Naive thymus-derived CD4-positive, alpha-beta T cell (primary cell): ENCODE results near the gene ATG13. TPM values are rescaled to one million over a fixed set of nuclear protein-coding genes. Genes with fewer than 3 reads are reported as not detected.
"Not testable (repeated sequence)": the region's sequence is repeated elsewhere in the genome, so short reads cannot be mapped to it uniquely, and the experiment has no call there.

Source experiments
- ATAC-seq: fragments of 150-1000 bp; cut with Tn5 transposase; 2 replicates; pipeline ENCODE4 v1.10.0; 2021; ENCODE audit warnings: mild to moderate bottlenecking, moderate library complexity
- CTCF ChIA-PET: fragments of 350-600 bp; sonication (Branson Sonifier 250); formaldehyde crosslinking; loops from one replicate; lab custom pipeline; 2021; ENCODE audit warnings: antibody characterized with exemption; lab: Charles Lee
- POLR2A ChIA-PET: fragments of 350-600 bp; sonication (Branson Sonifier 250); formaldehyde crosslinking; loops from one replicate; lab custom pipeline; 2021; ENCODE audit warnings: antibody characterized with exemption, inconsistent platforms; lab: Charles Lee
- DNase-seq, 9 donors: peaks; one replicate each; pipeline versions ENCODE4 v3.0.0 to v3.0.0-alpha.2; 2020 to 2022; ENCODE audit warnings: mixed read lengths in 1 of 9
- H3K27ac ChIP-seq: one replicate; pipeline ENCODE4 v1.7.0; 2013; ENCODE audit warnings: mild to moderate bottlenecking, low read depth, low read length, moderate library complexity
- H3K27me3 ChIP-seq, 2 donors: one replicate each; pipeline ENCODE4 v1.7.0; 2013; ENCODE audit warnings: low read length in 2 of 2, mild to moderate bottlenecking in 2 of 2, moderate library complexity in 2 of 2; ENCODE audit not compliant: control insufficient read depth in 2 of 2, insufficient read depth in 2 of 2
- H3K36me3 ChIP-seq, 3 experiments: 1 replicate in 2 of 3; 2 replicates in 1 of 3; pipeline ENCODE4 v1.7.0; 2013; ENCODE audit warnings: low read length in 3 of 3, mild to moderate bottlenecking in 3 of 3, moderate library complexity in 1 of 3; ENCODE audit not compliant: insufficient read depth in 3 of 3, control insufficient read depth in 2 of 3
- H3K4me1 ChIP-seq, 2 donors: one replicate each; pipeline ENCODE4 v1.7.0; 2013; ENCODE audit warnings: low read length in 2 of 2, mild to moderate bottlenecking in 2 of 2, moderate library complexity in 1 of 2; ENCODE audit not compliant: control insufficient read depth in 2 of 2, insufficient read depth in 2 of 2
- H3K4me3 ChIP-seq: 2 replicates; pipeline ENCODE4 v1.7.0; 2013; ENCODE audit warnings: mild to moderate bottlenecking, low read length
- H3K9me3 ChIP-seq, 3 experiments: 1 replicate in 2 of 3; 2 replicates in 1 of 3; pipeline ENCODE4 v1.7.0; 2013; ENCODE audit warnings: low read length in 3 of 3; ENCODE audit not compliant: control insufficient read depth in 2 of 3
- H3K27ac Mint-ChIP-seq, 9 donors: one replicate each; pipeline ENCODE4 v1.8.0; 2020 to 2022; ENCODE audit warnings: mixed read lengths in 9 of 9, mild to moderate bottlenecking in 8 of 9, moderate library complexity in 5 of 9, inconsistent platforms in 2 of 9
- H3K27me3 Mint-ChIP-seq, 5 donors: one replicate each; pipeline ENCODE4 v1.8.0; 2021 to 2022; ENCODE audit warnings: mixed read lengths in 5 of 5, mild to moderate bottlenecking in 1 of 5
- H3K36me3 Mint-ChIP-seq, 5 donors: one replicate each; pipeline ENCODE4 v1.8.0; 2020 to 2022; ENCODE audit warnings: mixed read lengths in 5 of 5, mild to moderate bottlenecking in 3 of 5, inconsistent platforms in 1 of 5
- H3K4me1 Mint-ChIP-seq, 7 donors: one replicate each; pipeline ENCODE4 v1.8.0; 2020 to 2022; ENCODE audit warnings: mixed read lengths in 7 of 7, mild to moderate bottlenecking in 3 of 7, inconsistent platforms in 1 of 7
- H3K4me3 Mint-ChIP-seq, 10 donors: one replicate each; pipeline ENCODE4 v1.8.0; 2020 to 2022; ENCODE audit warnings: mild to moderate bottlenecking in 10 of 10, mixed read lengths in 10 of 10, moderate library complexity in 6 of 10, inconsistent platforms in 2 of 10
- H3K9me3 Mint-ChIP-seq, 11 donors: one replicate each; pipeline ENCODE4 v1.8.0; 2020 to 2022; ENCODE audit warnings: mixed read lengths in 11 of 11, mild to moderate bottlenecking in 4 of 11, inconsistent platforms in 1 of 11, moderate library complexity in 1 of 11
- intact Hi-C, 2 donors: fragments of 100-400 bp; cut with micrococcal nuclease; formaldehyde crosslinking; loops; one replicate each; pipeline ENCODE4 v1.15.1; 2023
- polyA plus RNA-seq, 2 donors: library from polyadenylated mRNA; unstranded; fragments of 300-500 nt; fragmentation: Illumina TruSeq; gene quantifications; one replicate each; pipeline ENCODE4 v1.2.3, GENCODE V29; 2021
- total RNA-seq, 6 experiments: library from RNA in 5 of 6; stranded (reverse) in 5 of 6; gene quantifications; 1 replicate in 5 of 6; 2 replicates in 1 of 6; pipeline ENCODE4 v1.2.3 and lab custom pipeline; 2021 to 2026

Gene ATG13
- total RNA-seq (100 to 1,000 TPM in 2 of 5 experiments, 10 to 100 TPM in 3; 70.0 to 114 (median 96.8) TPM), polyA plus RNA-seq (10 to 100 TPM; 75.9 to 77.5 TPM), total RNA-seq (lab: John Stamatoyannopoulos, UW) (113 reads per million, percentile 86 among the genes with 10 or more reads in this experiment)

- ATAC-seq (peak; percentile 96), DNase-seq (peak; percentile 89 to 95 (median 94))
- Mint-ChIP-seq H3K9me3 (peaks cover 0 to 5% (median 0%) of the 10 kb centered on the region in 11 donors), H3K36me3 (peaks cover 0 to 13% (median 9%) of the 10 kb centered on the region in 5 donors), H3K4me3 (peak within 1 kb of the TSS; percentile 93 to 99 (median 96)), H3K4me1 (peaks cover 26 to 55% (median 42%) of the 10 kb centered on the region in 7 donors), H3K27me3 (no peaks in the 10 kb centered on the region), H3K27ac (peak within 1 kb of the TSS; percentile 95 to 100 (median 99))
- H3K4me1 ChIP-seq: peaks cover 17 to 27% of the 10 kb centered on the region in 2 donors
- H3K4me3 ChIP-seq: peak within 1 kb of the TSS; percentile 99
- peaks cover 0 to 14% (median 4%) of the 10 kb centered on the region in 3 experiments for H3K36me3 ChIP-seq
- intact Hi-C loops: loop anchor here (1.0 to 10.0 kb wide), 24 partner anchors 23 to 1149 kb away; partner anchors contain the start of genes AMBRA1 (in 2 of the 2), ARHGAP1 (in 2 of the 2), DGKZ (in 2 of the 2) and CELF1 (in 1 of the 2)
- peak within 1 kb of the TSS; percentile 100 for H3K27ac ChIP-seq
- no peaks in the 10 kb centered on the region for H3K27me3 ChIP-seq
- no peaks in the 10 kb centered on the region for H3K9me3 ChIP-seq
- CTCF ChIA-PET: interaction anchor here (0.7 to 1.6 kb wide), 9 partner anchors 16 to 377 kb away, joined by 3 to 5 read pairs (median 3); partner anchors contain the start of gene AMBRA1
- POLR2A ChIA-PET: interaction anchor here (0.5 to 2.9 kb wide), 20 partner anchors 8 to 771 kb away, joined by 3 to 21 read pairs (median 3); partner anchors contain the start of genes AMBRA1, ARHGAP1, DGKZ and ZNF408
These were observed at the start of gene ATG13, which contains the start of gene HARBI1 for GRCh38 chr11:46617134-46617971. ATG13 (plus strand) TSS chr11:46617553; CDS start chr11:46644292, 26,739 bp downstream. HARBI1 (minus strand) TSS chr11:46617227; CDS start chr11:46616237, 990 bp downstream.

DNA sequence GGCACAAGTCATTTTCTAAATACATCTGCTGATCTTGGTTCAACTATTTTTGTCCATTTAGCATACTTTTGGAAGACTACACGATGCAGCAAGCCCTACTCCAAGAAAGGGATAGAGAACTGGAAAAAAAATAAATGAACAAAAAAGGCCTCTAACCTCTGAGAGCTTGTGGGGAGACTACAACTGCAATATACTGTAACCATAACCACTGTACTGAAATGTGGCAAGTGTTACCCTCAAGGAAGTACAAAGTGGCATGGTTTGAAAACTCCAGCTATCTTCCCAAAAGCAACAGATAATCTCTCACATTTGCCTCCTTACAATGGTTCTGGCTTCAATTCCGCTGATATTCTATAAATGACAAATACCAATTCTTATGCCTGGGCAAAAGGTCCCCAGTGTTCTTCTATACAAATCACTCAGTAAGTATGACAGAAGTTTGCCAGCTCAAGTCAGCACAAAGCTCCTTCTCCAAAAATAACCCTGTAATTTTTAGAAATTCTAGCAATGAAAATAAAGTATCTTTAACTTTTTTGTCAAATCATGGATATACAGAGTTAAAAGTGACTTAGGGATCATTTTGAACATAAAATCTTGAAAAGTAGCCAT, 46.5 kb upstream of the ATG13 start:
- DNase-seq: no peak
- no peaks in the 10 kb centered on the region for H3K27me3 Mint-ChIP-seq
- POLR2A ChIA-PET: interaction anchor here (0.7 kb wide), 1 partner anchor 21 kb away, joined by 4 read pairs; no protein-coding TSS in a partner anchor
- H3K4me1 ChIP-seq: peaks cover 0 to 7% of the 10 kb centered on the region in 2 donors
- H3K4me3 ChIP-seq: no peak overlapping the region
- no peaks in the 10 kb centered on the region for H3K27me3 ChIP-seq
- H3K27ac ChIP-seq: no peak overlapping the region
- H3K9me3 Mint-ChIP-seq: peaks cover 0 to 7% (median 0%) of the 10 kb centered on the region in 11 donors
- H3K36me3 Mint-ChIP-seq: peaks cover 0 to 17% (median 10%) of the 10 kb centered on the region in 5 donors
- peaks cover 0 to 6% (median 0%) of the 10 kb centered on the region in 3 experiments for H3K36me3 ChIP-seq
- peak overlapping the region in 2 of 9 donors; percentile 53 to 72 for H3K27ac Mint-ChIP-seq
- CTCF ChIA-PET: interaction anchor here (0.8 kb wide), 1 partner anchor 32 kb away, joined by 3 read pairs; no protein-coding TSS in a partner anchor
- H3K9me3 ChIP-seq: no peaks in the 10 kb centered on the region
- ATAC-seq: no peak
- no peak overlapping the region for H3K4me3 Mint-ChIP-seq
- peaks cover 7 to 38% (median 27%) of the 10 kb centered on the region in 7 donors for H3K4me1 Mint-ChIP-seq
- intact Hi-C loops: no loop called here

- H3K36me3 ChIP-seq: peaks cover 0 to 6% (median 0%) of the 10 kb centered on the region in 3 experiments
- ATAC-seq (no peak), DNase-seq (no peak)
- no peak overlapping the region for H3K27ac ChIP-seq
- H3K27me3 Mint-ChIP-seq: no peaks in the 10 kb centered on the region
- H3K9me3 ChIP-seq: no peaks in the 10 kb centered on the region
- ChIA-PET CTCF (no interaction called here), POLR2A (interaction anchor here (0.7 kb wide), 1 partner anchor 13 kb away, joined by 3 read pairs; no protein-coding TSS in a partner anchor)
- H3K27ac Mint-ChIP-seq: peak overlapping the region in 3 of 9 donors; percentile 37 to 43 (median 41)
- peaks cover 0 to 7% of the 10 kb centered on the region in 2 donors for H3K4me1 ChIP-seq
- H3K4me1 Mint-ChIP-seq: peaks cover 26 to 56% (median 35%) of the 10 kb centered on the region in 7 donors
- no peak overlapping the region for H3K4me3 Mint-ChIP-seq
- H3K36me3 Mint-ChIP-seq: peaks cover 0 to 26% (median 16%) of the 10 kb centered on the region in 5 donors
- no peaks in the 10 kb centered on the region for H3K27me3 ChIP-seq
- no peak overlapping the region for H3K4me3 ChIP-seq
- H3K9me3 Mint-ChIP-seq: peaks cover 0 to 7% (median 0%) of the 10 kb centered on the region in 11 donors
- intact Hi-C loops: no loop called here
These were observed 42.7 kb upstream of the ATG13 start for GRCh38 chr11:46574656-46575055.

- Mint-ChIP-seq H3K36me3 (peaks cover 0 to 29% (median 25%) of the 10 kb centered on the region in 5 donors), H3K9me3 (peaks cover 0 to 7% (median 0%) of the 10 kb centered on the region in 11 donors), H3K4me3 (no peak overlapping the region), H3K27me3 (no peaks in the 10 kb centered on the region), H3K27ac (no peak overlapping the region), H3K4me1 (peaks cover 22 to 56% (median 38%) of the 10 kb centered on the region in 7 donors)
- no peak for ATAC-seq
- intact Hi-C loops: no loop called here
- H3K4me3 ChIP-seq: no peak overlapping the region
- peaks cover 0 to 6% (median 0%) of the 10 kb centered on the region in 3 experiments for H3K36me3 ChIP-seq
- no peaks in the 10 kb centered on the region for H3K4me1 ChIP-seq
- ChIA-PET POLR2A (no interaction called here), CTCF (no interaction called here)
- no peaks in the 10 kb centered on the region for H3K27me3 ChIP-seq
- no peak for DNase-seq
- no peaks in the 10 kb centered on the region for H3K9me3 ChIP-seq
- no peak overlapping the region for H3K27ac ChIP-seq
These were observed 40.3 kb upstream of the ATG13 start for GRCh38 chr11:46577058-46577457.

DNA sequence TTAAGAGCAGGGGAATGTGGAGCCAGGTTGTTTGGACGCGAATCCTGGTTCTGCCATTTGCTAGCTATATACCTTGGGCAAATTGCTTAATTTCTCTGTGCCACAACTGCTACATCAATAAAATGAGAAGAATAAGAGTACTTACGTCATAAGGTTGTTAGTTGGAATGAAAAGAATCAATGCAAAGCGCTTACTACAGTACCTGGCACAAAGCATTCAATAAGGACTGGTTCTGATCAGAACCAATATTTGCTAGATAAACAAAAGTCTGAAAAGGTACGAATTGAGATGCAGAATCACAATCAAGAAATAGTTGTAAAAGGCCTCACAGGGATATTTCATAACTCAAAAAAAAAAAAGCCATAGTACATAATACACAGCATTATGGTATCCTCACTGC, 34.8 kb upstream of the ATG13 start:
- Histone ChIP-seq H3K27ac (no peak overlapping the region), H3K4me3 (no peak overlapping the region), H3K4me1 (peaks cover 0 to 3% of the 10 kb centered on the region in 2 donors), H3K27me3 (no peaks in the 10 kb centered on the region), H3K36me3 (no peaks in the 10 kb centered on the region), H3K9me3 (no peaks in the 10 kb centered on the region)
- intact Hi-C loops: no loop called here
- no peak for ATAC-seq
- DNase-seq: no peak
- peak overlapping the region in 1 of 10 donors; percentile 32 for H3K4me3 Mint-ChIP-seq
- H3K4me1 Mint-ChIP-seq: peaks cover 7 to 47% (median 41%) of the 10 kb centered on the region in 7 donors
- H3K9me3 Mint-ChIP-seq: peaks cover 0 to 4% (median 0%) of the 10 kb centered on the region in 11 donors
- POLR2A ChIA-PET: no interaction called here
- CTCF ChIA-PET: interaction anchor here (0.7 kb wide), 1 partner anchor 11 kb away, joined by 3 read pairs; the partner anchor contains the start of gene AMBRA1
- peaks cover 0 to 31% (median 19%) of the 10 kb centered on the region in 5 donors for H3K36me3 Mint-ChIP-seq
- no peaks in the 10 kb centered on the region for H3K27me3 Mint-ChIP-seq
- peak overlapping the region in 2 of 9 donors; percentile 48 to 64 for H3K27ac Mint-ChIP-seq

- H3K36me3 ChIP-seq, POLR2A ChIA-PET, H3K27ac Mint-ChIP-seq, H3K27me3 ChIP-seq, H3K9me3 Mint-ChIP-seq, H3K27ac ChIP-seq, H3K4me3 ChIP-seq, ATAC-seq, H3K27me3 Mint-ChIP-seq, H3K4me3 Mint-ChIP-seq, H3K4me1 ChIP-seq, DNase-seq, intact Hi-C loops, CTCF ChIA-PET, H3K9me3 ChIP-seq: not testable (repeated sequence)
- peaks cover 12 to 50% (median 47%) of the 10 kb centered on the region in 7 donors for H3K4me1 Mint-ChIP-seq
- H3K36me3 Mint-ChIP-seq: peaks cover 0 to 35% (median 20%) of the 10 kb centered on the region in 5 donors
These were observed 33.8 kb upstream of the ATG13 start for GRCh38 chr11:46583513-46583912.
